GF-D8 (cell line): Measurements from ENCODE around the gene NUDT13.

ENCODE experiments used
- DNase-seq: peaks from one replicate; lab custom pipeline; 2025; lab: John Stamatoyannopoulos, UW

The NUDT13 gene

DNA sequence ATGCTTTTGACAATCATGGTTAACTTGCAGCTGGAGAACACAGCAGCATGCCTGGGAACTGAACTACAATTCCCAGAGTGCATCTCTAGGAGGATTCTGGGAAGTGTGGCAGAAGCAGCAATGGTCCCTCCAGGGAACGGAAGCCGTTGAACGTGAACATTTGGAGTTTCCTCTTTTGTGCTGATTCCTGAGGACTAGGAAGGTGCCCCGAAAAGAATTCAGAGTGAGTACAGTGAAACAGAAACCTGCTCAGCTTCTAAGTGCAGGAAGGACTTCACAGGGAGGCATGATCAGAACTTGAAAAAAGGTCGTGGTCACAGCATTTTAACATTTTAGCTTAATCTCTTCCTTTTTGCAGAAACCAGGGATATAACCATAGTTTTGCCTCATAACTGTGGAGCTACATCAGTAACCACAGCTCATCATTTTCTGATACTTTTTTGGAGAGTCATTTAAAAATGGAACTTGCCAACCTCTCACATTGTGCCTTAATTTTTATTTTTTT, at the start of gene NUDT13:
NUDT13 (plus strand) TSS at position 111 of the 505 bp plus-strand sequence. CDS start 3,911 bp downstream, outside the sequence.
- peak; percentile 70 for DNase-seq

GRCh38 chr10:73060738-73061635, 49.3 kb upstream of the NUDT13 start:
- peak; percentile 17 for DNase-seq

- no peak for DNase-seq
Observed at GRCh38 chr10:73061743-73062142, 48.5 kb upstream of the NUDT13 start.

- no peak for DNase-seq
Observed at GRCh38 chr10:73065441-73065840, 44.8 kb upstream of the NUDT13 start.

DNA sequence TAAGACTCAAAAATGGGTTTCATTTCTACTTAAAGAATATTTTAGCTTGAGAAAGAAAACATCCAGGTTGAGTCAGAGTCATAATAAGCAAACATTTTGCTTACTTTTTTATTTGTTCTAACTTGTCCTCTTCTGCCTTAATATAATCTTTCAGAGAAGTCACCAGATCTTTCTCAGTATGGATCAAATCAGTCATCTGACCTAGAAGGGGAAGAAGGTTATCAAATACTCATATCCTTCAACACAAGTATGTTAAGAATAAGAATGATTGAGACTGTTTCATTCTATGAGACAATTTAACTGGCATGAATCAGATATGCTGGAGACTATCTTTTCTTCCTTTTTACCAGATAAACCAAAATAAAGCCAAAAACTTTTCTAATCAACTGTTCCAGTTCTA, 36.6 kb upstream of the NUDT13 start:
- DNase-seq: no peak

DNA sequence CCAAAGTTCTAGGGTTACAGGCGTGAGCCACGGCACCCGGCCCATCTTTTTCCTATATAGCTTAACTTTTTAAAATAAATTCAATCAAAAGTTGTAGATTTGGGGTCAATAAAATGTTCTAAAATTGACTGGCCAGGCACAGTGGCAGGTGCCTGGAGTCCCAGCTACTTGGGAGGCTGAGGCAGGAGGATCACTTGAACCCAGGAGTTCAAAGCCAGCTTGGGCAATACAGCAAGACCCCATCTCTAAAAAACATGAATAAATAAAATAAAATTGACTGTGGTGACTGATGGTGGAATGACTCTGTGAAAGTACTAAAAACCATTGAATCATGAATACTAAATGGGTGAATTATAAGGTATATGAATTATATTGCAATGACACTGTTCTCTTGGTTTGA, 34.4 kb upstream of the NUDT13 start:
- no peak for DNase-seq

- peak; percentile 56 for DNase-seq
Observed at GRCh38 chr10:73076360-73077183, 33.7 kb upstream of the NUDT13 start.

DNA sequence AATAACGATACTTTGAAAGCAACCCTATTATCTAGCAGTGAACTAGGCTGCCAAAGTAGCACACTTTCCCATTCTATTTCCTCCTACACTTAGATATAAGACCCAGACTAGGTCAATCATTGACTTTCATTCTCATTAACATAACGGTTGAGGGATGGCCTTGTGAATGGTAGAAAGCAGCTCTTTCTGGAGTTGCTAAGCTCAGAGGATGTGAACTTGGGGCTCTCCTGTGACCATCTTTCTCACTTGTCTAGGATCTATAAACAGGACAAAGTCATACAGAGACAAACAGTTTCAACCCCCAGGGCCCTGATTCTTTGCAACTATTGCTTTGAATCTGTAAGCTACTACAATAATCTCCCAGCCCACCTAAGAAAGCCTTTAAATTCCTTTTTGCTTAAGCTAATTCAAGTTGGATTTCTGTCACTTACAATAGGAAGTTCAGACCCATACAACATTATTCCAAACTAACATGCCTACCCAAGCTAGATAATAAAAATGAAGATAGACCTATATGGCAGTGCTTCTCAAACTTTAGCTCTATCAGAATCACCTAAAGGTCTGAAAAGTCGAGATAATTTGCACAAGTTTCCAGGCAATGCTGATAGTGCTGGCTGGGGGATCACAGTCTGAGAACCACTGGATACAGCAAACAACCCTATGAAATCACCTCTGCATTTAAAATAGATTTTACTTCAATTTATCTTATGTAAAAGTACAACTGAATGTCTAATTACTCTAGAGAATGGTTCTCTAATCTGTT, 30.3 kb upstream of the NUDT13 start:
- no peak for DNase-seq

- no peak for DNase-seq
Observed at GRCh38 chr10:73083221-73083620, 27.0 kb upstream of the NUDT13 start.

GRCh38 chr10:73084209-73084608, 26.0 kb upstream of the NUDT13 start:
- no peak for DNase-seq

DNA sequence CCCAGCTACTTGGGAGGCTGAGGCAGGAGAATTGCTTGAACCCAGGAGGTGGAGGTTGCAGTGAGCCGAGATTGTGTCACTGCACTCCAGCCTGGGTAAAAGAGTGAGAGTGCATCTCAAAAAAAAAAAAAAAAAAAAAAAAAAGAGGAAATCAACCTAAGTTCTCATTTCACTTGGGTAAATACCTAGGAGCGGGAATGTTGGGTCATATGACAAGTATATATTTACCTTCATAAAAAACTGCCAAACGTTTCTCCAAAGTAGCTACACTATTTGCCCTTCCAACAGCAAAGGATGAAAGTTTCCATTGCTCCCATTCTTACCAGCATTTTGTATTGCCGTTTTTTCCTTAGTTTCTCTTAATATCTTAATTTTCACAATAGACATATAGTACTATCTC, 23.4 kb upstream of the NUDT13 start:
- DNase-seq: no peak

GRCh38 chr10:73088304-73088703, 22.0 kb upstream of the NUDT13 start:
- DNase-seq: no peak

- no peak for DNase-seq
Observed at GRCh38 chr10:73092830-73093229, 17.4 kb upstream of the NUDT13 start.

GRCh38 chr10:73093922-73094850, 16.1 kb upstream of the NUDT13 start:
- no peak for DNase-seq

- DNase-seq: no peak
Observed at GRCh38 chr10:73094986-73095480, 15.2 kb upstream of the NUDT13 start.

- DNase-seq: peak; percentile 34
Observed at GRCh38 chr10:73095481-73096021, 14.7 kb upstream of the NUDT13 start.

DNA sequence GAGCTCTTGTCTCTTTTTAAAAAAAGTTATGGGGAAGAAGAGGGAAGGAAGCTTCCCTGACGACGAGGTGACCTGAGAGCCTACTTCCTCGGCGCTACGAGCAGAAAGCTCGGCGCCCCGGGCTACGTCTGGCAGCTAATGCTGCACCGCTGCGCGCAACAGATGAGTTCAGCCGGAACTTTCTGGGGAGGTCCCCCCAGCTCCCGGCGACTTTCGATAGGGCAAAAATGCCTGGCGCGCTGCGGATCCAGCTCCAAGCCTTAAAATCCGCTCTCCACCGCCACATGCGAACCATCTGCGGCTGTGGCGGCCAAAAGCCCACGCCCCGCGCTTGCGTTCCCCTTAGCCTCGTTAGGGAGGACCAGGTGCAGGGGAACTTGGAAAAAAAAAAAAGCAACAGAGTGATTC, 14.2 kb upstream of the NUDT13 start:
- DNase-seq: peak; percentile 46

DNA sequence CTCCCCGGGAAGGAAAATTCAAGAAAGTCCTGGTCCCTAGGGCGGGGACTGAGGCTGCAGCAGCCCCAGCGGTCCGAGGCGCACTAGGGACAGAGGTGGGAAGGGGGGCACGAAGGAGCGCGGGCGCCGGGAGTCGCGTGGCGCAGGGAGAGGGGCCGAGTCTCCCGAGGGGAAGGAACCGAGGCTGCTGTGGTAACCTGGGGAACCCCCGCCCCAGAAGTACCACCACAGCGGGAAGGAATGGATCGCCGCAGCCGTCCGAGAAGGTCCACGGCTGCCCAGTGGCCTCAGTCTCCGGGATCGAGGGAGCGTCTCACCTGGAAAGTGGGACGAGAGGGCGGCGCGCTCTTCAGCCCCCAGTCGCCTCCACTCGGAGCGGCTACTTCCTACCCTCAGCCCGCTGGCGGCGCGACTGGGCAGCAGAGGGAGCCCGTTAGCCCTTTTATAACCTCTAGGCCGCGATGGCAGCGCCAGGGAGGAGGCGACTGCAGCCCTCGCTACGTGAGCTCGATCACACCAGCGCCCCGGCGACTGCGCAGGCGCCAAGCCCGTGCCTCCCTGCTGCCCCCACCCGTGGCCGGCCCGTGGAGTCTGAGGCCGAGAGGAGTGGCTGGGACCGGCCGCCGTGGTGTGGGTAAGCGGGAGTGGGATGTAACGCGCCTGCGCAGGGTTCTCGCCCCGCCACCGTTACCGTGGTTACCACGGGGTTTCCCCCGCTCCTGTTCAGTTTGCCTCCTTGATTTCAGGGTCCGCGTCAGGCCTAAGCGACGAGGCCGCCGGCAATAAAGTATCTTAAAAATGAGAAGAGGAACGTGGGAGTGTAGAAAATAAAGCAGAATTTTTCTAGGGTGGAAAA, 13.6 kb upstream of the NUDT13 start, which contains the start of gene P4HA1:
P4HA1 (minus strand) TSS at position 418 of the 856 bp plus-strand sequence. CDS start 21,983 bp downstream, outside the sequence.
- DNase-seq: peak; percentile 95

DNA sequence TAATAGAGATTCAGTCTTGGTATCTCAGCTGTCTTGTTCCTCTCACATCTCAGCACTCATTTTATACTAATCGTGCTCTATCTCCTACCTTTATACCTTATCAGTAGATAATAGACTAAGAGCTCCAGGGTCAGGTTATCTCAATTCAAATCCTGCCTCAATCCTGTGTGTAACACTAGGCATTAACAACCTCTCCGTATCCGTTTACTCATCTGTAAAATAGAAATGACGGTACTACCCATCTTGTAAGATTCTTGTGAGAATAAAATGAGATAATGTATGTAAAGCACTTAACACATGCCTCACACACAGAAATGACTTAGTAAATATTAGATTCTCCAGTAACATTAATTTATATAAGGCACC, 13.0 kb upstream of the NUDT13 start:
- no peak for DNase-seq
